ENCODE measurements around the gene RPL34. TPM values are rescaled to one million over a fixed set of nuclear protein-coding genes. Genes with fewer than 3 reads are reported as not detected.

The RPL34 gene
- total RNA-seq, 1 experiment from 2014 or later: 695 TPM

DNA sequence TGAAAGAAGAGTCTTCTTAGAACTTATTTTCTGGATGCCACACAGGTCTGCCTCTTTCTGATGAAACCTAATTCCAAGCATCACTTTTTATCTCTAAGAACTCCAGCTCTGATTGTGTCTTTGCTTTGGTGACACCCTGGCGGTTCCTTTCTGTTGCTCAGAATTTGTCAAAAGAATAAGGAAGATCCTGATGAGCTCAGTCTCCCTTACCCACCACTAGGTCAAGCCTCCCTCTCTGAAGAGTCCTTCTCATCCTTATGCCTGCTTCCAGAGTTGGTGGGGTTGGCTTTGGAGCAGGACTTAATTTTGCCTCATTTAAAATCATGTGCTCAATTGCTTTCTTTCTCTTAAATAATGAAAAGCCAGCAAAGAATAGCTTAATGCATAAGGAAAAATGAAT lies 31.5 kb upstream of the RPL34 start:
- TF ChIP-seq EZH2 (IDR thresholded peaks at IDR 0.05; ENCODE audit: low read length, unreplicated experiment) (no peak), EZH2phosphoT487 (IDR thresholded peaks at IDR 0.05; ENCODE audit: borderline replicate concordance, low read length) (no peak)
- TF ChIP-seq, protein P1, sequence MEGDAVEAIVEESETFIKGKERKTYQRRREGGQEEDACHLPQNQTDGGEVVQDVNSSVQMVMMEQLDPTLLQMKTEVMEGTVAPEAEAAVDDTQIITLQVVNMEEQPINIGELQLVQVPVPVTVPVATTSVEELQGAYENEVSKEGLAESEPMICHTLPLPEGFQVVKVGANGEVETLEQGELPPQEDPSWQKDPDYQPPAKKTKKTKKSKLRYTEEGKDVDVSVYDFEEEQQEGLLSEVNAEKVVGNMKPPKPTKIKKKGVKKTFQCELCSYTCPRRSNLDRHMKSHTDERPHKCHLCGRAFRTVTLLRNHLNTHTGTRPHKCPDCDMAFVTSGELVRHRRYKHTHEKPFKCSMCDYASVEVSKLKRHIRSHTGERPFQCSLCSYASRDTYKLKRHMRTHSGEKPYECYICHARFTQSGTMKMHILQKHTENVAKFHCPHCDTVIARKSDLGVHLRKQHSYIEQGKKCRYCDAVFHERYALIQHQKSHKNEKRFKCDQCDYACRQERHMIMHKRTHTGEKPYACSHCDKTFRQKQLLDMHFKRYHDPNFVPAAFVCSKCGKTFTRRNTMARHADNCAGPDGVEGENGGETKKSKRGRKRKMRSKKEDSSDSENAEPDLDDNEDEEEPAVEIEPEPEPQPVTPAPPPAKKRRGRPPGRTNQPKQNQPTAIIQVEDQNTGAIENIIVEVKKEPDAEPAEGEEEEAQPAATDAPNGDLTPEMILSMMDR (conservative IDR thresholded peaks at IDR 0.05; ENCODE audit: low read depth, low read length): no peak
- no peaks in the 10 kb centered on the region for H3K9me3 ChIP-seq (ENCODE audit: low read length)
- H3K9ac ChIP-seq (ENCODE audit: low read length): no peak overlapping the region
- DNase-seq (no peak), ATAC-seq (no peak)
- POLR2A ChIA-PET (ENCODE audit: unreplicated experiment): no interaction called here
- no peak overlapping the region for H3K4me2 ChIP-seq (ENCODE audit: low read length)
- H3K36me3 ChIP-seq (ENCODE audit: low read depth, low read length): no peaks in the 10 kb centered on the region
- no peaks in the 10 kb centered on the region for H4K20me1 ChIP-seq (ENCODE audit: low read length)
- no peaks in the 10 kb centered on the region for H3K79me2 ChIP-seq (ENCODE audit: low read length)
- no peaks in the 10 kb centered on the region for H3F3A ChIP-seq (ENCODE audit: low read length, unreplicated experiment)
- no peaks in the 10 kb centered on the region for H3K9me2 ChIP-seq (replicated peaks; ENCODE audit: low read length)
- CTCF ChIA-PET: no interaction called here
- no TSS peak for BruUV-seq (replicated peaks)
- H3K4me3 ChIP-seq (ENCODE audit: low read length): no peak overlapping the region
- no peak overlapping the region for H2AFZ ChIP-seq (ENCODE audit: low read length)
- H3K4me1 ChIP-seq (ENCODE audit: insufficient read depth, low read length): no peaks in the 10 kb centered on the region
- H3K27me3 ChIP-seq (ENCODE audit: low read length): no peaks in the 10 kb centered on the region
- intact Hi-C loops (cut with micrococcal nuclease): no loop called here
- no peak overlapping the region for H3K27ac ChIP-seq (ENCODE audit: low read length)

DNA sequence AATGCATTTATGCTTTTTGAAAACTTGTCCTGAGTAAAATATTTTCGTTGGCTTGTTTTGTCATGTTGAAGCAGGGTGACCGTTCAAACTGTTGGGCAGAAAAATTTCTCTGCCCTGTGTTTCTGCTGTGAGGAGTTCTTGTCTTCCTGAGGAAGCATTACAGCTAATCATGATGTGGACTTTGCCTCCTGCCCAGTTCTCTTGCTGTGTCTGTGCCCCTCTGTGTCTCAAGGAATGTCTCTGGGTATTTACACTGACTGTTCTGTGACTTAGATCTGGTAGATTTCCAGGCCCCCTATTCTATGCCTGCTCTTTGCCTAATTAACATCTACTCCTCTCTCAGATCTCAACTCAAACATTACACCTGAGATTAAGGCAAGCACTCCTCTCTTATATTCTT lies 30.4 kb upstream of the RPL34 start:
- intact Hi-C loops (cut with micrococcal nuclease): no loop called here
- H3K9me3 ChIP-seq (ENCODE audit: low read length): no peaks in the 10 kb centered on the region
- TF ChIP-seq EZH2phosphoT487 (IDR thresholded peaks at IDR 0.05; ENCODE audit: borderline replicate concordance, low read length): no peak
- TF ChIP-seq, protein P1 (conservative IDR thresholded peaks at IDR 0.05; ENCODE audit: low read depth, low read length): no peak
- TF ChIP-seq EZH2 (IDR thresholded peaks at IDR 0.05; ENCODE audit: low read length, unreplicated experiment): no peak
- BruUV-seq (replicated peaks): no TSS peak
- H3K79me2 ChIP-seq (ENCODE audit: low read length): no peaks in the 10 kb centered on the region
- H3K27ac ChIP-seq (ENCODE audit: low read length): no peak overlapping the region
- H3K9me2 ChIP-seq (replicated peaks; ENCODE audit: low read length): no peaks in the 10 kb centered on the region
- CTCF ChIA-PET: no interaction called here
- POLR2A ChIA-PET (ENCODE audit: unreplicated experiment): interaction anchor here (0.6 kb wide), 1 partner anchor 15 kb away, joined by 5 read pairs; no protein-coding TSS in a partner anchor
- H2AFZ ChIP-seq (ENCODE audit: low read length): no peak overlapping the region
- H3K9ac ChIP-seq (ENCODE audit: low read length): no peak overlapping the region
- no peak overlapping the region for H3K4me2 ChIP-seq (ENCODE audit: low read length)
- H3K27me3 ChIP-seq (ENCODE audit: low read length): no peaks in the 10 kb centered on the region
- ATAC-seq (no peak), DNase-seq (no peak)
- H3K36me3 ChIP-seq (ENCODE audit: low read depth, low read length): no peaks in the 10 kb centered on the region
- H3K4me1 ChIP-seq (ENCODE audit: insufficient read depth, low read length): no peaks in the 10 kb centered on the region
- H3F3A ChIP-seq (ENCODE audit: low read length, unreplicated experiment): no peaks in the 10 kb centered on the region
- no peak overlapping the region for H3K4me3 ChIP-seq (ENCODE audit: low read length)
- no peaks in the 10 kb centered on the region for H4K20me1 ChIP-seq (ENCODE audit: low read length)

DNA sequence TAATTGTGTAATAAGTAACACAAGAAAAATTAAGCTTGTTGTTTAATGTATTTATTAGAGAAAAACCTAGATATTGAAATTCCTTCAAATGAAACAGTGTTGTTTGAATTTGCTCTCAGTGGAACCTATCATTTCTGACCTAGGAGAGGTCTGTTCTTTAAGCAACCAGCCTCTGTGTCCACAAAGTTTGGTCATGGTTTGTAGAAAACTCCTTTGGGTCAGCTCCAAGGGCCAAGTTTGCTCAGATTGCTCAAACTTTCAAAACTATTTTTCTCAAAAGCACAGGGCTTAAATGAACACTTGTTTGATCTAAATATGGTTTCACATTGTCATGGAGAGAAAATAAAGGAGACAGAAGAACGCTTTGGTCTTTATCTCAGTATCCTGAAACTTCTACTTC lies 29.6 kb upstream of the RPL34 start:
- ChIA-PET POLR2A (ENCODE audit: unreplicated experiment) (interaction anchor here (0.6 kb wide), 1 partner anchor 16 kb away, joined by 5 read pairs; no protein-coding TSS in a partner anchor), CTCF (no interaction called here)
- no peaks in the 10 kb centered on the region for H3K9me3 ChIP-seq (ENCODE audit: low read length)
- ATAC-seq: no peak
- no peaks in the 10 kb centered on the region for H3F3A ChIP-seq (ENCODE audit: low read length, unreplicated experiment)
- no peak overlapping the region for H3K4me3 ChIP-seq (ENCODE audit: low read length)
- H4K20me1 ChIP-seq (ENCODE audit: low read length): no peaks in the 10 kb centered on the region
- H3K9me2 ChIP-seq (replicated peaks; ENCODE audit: low read length): no peaks in the 10 kb centered on the region
- H3K27me3 ChIP-seq (ENCODE audit: low read length): no peaks in the 10 kb centered on the region
- H3K79me2 ChIP-seq (ENCODE audit: low read length): no peaks in the 10 kb centered on the region
- H3K4me1 ChIP-seq (ENCODE audit: insufficient read depth, low read length): no peaks in the 10 kb centered on the region
- no peak overlapping the region for H2AFZ ChIP-seq (ENCODE audit: low read length)
- no peak overlapping the region for H3K4me2 ChIP-seq (ENCODE audit: low read length)
- no peak for DNase-seq
- intact Hi-C loops (cut with micrococcal nuclease): no loop called here
- no TSS peak for BruUV-seq (replicated peaks)
- no peak overlapping the region for H3K9ac ChIP-seq (ENCODE audit: low read length)
- no peak overlapping the region for H3K27ac ChIP-seq (ENCODE audit: low read length)
- no peaks in the 10 kb centered on the region for H3K36me3 ChIP-seq (ENCODE audit: low read depth, low read length)
- TF ChIP-seq EZH2 (IDR thresholded peaks at IDR 0.05; ENCODE audit: low read length, unreplicated experiment) (no peak), EZH2phosphoT487 (IDR thresholded peaks at IDR 0.05; ENCODE audit: borderline replicate concordance, low read length) (no peak)
- TF ChIP-seq, protein P1 (conservative IDR thresholded peaks at IDR 0.05; ENCODE audit: low read depth, low read length): no peak
